NOMO-1 (cell line): Measurements from ENCODE around the gene TMEM222.
"Not testable (repeated sequence)": the region's sequence is repeated elsewhere in the genome, so short reads cannot be mapped to it uniquely, and the experiment has no call there.

ENCODE experiments used
- DNase-seq, 2 experiments: peaks; one replicate each; lab custom pipeline; 2025; ENCODE audit not compliant: unreplicated experiment in 2 of 2; lab: John Stamatoyannopoulos, UW

The TMEM222 gene

DNA sequence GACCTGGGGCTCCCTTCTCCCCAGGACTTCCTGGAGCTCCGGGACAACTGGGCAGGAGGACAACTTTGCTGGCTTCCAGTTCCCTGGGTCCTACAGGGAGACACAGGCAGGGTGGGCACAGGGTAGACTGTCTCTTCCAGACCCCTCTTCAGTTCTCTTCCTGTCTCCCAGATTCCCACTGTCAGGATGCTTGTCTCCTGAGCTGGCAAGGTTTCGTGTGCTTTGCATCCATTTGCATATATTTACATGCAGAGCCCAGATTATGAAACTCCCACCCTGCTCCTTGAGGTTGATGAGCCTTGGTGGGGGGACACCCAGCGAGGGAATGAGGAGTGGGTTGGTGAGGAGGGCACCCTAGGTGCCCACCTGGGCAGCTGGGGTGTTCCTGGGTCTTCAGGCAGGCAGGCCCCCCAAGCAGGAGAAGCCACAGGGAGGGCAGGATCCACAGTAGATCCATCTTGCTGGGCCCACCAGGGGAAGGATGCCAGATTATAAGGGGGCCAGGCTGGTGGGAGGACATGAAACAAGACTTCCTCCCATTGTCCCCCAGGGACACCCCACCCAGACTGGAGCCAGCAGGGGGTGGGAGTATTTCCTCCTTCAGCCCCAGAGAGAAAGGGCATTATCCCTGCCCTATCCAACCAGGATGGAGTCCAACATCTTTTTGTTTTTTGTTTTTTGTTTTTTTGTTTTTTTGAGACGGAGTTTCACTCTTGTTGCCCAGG lies 52.6 kb downstream of the TMEM222 start, which contains the start of gene FCN3:
FCN3 (minus strand) TSS at position 463 of the 725 bp plus-strand sequence; CDS start at position 457, 6 bp downstream.
- DNase-seq: no peak

DNA sequence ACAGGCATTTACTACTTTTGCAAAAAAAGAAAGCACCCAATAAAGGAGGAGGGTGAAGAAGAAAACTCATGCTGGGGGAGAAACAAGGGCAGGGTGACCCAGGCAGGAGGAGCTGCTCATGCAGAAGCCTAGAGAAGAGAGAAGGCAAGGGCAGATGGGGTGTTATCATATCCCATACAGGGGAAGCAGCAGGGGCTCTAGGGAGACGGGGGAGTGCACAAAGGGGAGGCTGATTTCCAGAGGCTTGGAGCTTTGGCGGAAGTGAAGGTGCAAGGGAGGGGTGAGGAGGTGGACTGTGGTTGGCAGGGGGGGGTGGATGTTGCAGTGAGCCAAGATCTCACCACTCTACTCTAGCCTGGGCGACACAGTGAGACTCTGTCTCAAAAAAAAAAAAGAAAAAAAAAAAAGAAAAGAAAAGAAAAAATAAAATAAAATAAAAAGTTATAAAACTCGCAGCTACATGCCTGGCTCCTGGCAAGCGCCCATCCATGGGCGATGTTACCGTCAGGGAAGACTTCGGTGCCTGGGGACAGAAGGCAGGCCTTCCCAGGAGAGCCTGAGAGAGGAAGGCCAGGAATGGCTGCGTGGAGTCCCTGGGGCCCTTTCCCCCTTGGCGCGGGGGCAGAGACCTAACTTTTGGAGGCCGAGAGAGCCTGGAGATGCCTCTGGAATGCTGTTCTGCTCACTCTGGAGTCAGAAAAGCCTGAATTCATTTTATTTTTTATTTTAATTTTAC lies 56.0 kb downstream of the TMEM222 start:
- DNase-seq: no peak

- DNase-seq: no peak
Measured at GRCh38 chr1:27379564-27380122, 57.7 kb downstream of the TMEM222 start.

DNA sequence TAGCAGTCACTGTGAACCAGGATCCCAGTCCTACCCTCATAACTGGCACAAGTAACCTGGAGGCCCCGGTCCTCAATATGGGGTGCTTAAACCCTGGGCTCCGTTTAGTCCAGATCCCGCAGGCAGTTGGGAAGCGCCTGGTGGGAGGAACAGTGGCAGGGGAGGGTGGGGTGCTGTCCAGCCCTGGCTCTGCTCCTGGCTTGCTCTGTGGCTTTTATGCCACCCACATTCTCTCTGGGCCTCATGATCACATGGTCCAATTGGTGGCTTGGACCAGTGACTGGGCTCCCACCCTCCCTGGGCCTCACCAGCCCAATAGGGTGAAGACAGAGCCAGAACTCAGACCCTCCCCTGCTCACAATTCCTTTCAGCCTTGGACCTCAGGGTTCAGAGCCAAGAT lies 58.3 kb downstream of the TMEM222 start:
- no peak for DNase-seq

- DNase-seq: no peak
Measured at GRCh38 chr1:27380766-27381733, 59.1 kb downstream of the TMEM222 start.

GRCh38 chr1:27381969-27382762 lies 60.2 kb downstream of the TMEM222 start:
- DNase-seq: no peak

DNA sequence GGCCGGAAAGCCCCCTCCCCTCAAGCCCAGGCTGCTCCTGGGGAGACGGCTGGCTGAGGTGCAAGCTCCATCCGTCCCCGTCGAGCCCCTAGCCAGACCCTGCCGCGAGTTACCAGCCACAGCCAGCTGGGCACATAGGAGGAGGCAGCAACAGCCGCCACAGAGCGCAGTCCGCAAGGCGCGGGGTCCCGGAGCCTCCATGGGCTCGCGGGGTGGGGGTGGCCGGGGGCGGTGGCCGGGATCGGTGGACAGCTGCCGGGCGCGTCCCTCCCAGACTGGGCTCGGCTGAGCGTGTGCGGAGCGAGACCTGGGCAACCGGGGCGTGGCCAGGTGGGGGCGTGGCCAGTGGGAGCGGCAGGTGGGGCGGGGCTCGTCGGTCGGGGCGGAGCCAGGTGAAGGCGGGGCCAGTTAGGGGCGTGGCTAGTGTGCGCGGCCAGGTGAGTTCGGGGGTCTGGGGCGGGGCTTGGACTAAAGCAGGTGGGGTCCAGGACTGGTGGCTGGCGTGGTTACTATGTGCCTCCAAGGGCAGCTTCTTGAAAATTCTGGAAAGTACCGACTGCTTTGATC lies 61.2 kb downstream of the TMEM222 start, which contains the start of gene CD164L2:
CD164L2 (minus strand) TSS at position 295 of the 567 bp plus-strand sequence; CDS start at position 201, 94 bp downstream.
- DNase-seq: no peak

GRCh38 chr1:27383661-27384060 lies 61.7 kb downstream of the TMEM222 start:
- DNase-seq: no peak

DNA sequence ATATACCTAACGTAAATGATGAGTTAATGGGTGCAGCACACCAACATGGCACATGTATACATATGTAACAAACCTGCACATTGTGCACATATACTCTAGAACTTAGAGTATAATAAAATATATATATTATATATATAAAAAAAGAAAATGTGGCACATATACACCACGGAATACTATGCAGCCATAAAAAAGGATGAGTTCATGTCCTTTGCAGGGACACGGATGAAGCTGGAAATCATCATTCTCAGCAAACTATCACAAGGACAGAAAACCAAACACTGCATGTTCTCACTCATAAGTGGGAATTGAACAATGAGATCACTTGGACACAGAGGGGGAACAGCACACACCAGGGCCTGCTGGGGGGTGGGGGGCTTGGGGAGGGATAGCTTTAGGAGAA lies 62.8 kb downstream of the TMEM222 start:
- DNase-seq: not testable (repeated sequence)
